ENCODE data around the gene CLVS2. TPM values are rescaled to one million over a fixed set of nuclear protein-coding genes. Genes with fewer than 3 reads are reported as not detected.

The CLVS2 gene
- total RNA-seq, 1 donor from 2014 or later, result not detected

GRCh38 chr6:123118811-123119210 is 122.8 kb downstream of the CLVS2 start:
- DNase-seq (ENCODE audit: low read depth, low spot score), result no peak

Other genes starting within 250 kb of the CLVS2 start
- gene FABP7, start 216.5 kb upstream of the CLVS2 start, total RNA-seq, result not detected in 2 replicates
- gene SMPDL3A, start 207.0 kb upstream of the CLVS2 start, total RNA-seq, result 2.4 and 5.4 TPM in 2 replicates

Measured in pulmonary artery endothelial cell (primary cell).